Activated CD4-positive, alpha-beta T cell treated with anti-CD3 and anti-CD28 coated beads, Interleukin-2, amount 50 U/mL, for 16 hours (primary cell): Measurements from ENCODE around the gene CENPS.
"Not testable (repeated sequence)": the region's sequence is repeated elsewhere in the genome, so short reads cannot be mapped to it uniquely, and the experiment has no call there.

ENCODE experiments used
- DNase-seq: peaks from one replicate; pipeline ENCODE4 v3.0.0-alpha.2; 2020

The CENPS gene

DNA sequence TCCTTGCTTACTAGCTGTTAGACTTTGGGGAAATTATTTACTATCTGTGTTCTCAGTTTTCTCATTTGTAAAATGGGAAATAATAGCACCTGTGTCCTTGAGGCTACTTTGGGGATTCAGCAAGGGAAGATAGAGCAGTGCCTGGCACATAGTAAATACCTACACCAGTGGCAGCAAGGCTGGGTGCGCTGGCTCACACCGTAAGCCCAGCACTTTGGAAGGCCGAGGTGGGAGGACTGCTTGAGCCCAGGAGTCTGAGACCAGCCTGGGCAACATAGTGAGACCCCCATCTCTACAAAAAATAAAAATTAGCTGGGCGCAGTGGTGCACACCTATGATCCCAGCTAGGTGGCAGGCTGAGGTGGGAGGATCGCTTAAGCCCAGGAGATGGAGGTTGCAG lies 8.6 kb upstream of the CENPS start:
- no peak for DNase-seq

DNA sequence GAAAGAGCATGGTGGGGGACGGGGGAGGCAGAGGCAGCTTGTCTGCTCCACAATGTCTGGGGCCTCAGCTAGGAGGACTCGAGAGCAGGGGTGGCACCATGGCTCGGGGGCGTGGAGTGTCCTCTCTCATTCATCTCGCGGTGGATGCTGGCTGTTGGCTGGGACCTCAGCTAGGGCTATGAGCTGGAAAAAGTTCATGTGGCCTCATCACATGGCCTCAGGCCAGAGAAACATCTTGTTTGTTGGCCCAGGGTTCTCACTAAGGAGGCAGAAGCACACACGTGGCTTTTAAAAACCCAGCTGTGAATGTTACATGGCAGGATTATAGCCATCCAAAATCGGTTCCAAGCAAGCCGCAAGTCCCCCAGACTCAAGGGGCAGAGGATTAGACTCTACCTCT lies 6.2 kb upstream of the CENPS start:
- DNase-seq = no peak

DNA sequence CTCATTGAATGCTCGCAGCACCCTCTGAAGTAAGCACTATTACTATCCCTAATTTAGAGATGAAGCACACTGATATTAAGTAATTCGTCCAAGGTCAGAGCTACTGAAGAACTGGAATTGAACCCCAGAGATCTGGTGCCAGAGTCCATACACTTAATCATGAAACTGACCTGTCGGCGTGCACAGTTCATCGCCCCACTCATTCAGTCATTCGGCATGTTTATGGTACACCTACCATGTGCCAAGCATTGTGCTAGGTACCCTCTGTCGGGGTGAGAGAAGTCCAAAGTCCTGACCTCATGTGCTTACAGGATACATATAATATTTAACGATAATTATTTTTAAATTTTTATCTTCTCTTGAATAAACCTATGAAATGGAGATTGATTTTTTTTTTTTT lies 5.6 kb upstream of the CENPS start:
- DNase-seq = no peak

DNA sequence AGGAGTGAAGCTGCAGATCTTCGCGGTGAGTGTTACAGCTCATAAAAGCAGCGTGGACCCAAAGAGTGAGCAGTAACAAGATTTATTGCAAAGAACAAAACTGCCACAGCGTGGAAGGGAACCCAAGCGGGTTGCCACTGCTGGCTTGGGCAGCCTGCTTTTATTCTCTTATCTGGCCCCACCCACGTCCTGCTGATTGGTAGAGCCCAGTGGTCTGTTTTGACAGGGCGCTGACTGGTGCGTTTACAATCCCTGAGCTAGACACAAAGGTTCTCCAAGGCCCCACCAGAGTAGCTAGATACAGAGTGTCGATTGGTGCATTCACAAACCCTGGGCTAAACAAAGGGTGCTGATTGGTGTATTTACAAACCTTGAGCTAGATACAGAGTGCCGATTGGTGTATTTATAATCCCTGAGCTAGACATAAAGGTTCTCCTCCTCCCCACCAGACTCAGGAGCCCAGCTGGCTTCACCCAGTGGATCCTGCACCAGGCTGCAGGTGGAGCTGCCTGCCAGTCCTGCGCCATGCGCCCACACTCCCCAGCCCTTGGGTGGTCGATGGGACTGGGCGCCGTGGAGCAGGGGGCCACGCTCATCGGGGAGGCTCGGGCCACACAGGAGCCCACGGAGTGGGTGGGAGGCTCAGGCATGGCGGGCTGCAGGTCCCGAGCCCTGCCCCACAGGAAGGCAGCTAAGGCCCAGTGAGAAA lies 4.3 kb upstream of the CENPS start:
- DNase-seq = not testable (repeated sequence)

DNA sequence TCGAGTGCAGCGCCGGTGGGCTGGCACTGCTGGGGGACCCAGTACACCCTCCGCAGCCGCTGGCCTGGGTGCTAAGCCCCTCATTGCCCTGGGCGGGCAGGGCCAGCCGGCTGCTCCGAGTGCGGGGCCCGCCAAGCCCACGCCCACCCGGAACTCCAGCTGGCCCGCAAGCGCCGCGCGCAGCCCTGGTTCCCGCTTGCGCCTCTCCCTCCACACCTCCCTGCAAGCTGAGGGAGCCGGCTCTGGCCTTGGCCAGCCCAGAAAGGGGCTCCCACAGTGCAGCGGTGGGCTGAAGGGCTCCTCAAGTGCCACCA lies 3.7 kb upstream of the CENPS start:
- DNase-seq = not testable (repeated sequence)

DNA sequence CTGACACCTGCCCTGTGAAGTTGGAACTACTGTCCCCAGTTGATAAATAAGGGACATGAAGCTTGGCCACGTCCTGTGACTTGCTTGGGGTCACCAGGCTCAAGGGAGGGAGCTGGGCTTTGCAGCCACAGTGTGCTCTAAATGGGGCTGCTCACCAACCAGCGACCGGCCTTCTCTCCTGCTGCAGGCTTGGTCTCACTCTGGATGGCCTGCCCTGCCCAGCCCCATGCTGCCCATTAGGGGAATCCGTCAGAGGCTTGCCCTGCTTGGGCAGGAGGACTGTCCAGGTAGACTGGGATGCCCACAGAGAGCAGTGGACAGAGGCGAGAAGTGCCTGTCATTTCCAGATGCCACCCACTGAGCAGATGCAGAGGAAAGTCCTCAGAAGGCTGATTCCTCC lies 1.2 kb upstream of the CENPS start:
- no peak for DNase-seq

DNA sequence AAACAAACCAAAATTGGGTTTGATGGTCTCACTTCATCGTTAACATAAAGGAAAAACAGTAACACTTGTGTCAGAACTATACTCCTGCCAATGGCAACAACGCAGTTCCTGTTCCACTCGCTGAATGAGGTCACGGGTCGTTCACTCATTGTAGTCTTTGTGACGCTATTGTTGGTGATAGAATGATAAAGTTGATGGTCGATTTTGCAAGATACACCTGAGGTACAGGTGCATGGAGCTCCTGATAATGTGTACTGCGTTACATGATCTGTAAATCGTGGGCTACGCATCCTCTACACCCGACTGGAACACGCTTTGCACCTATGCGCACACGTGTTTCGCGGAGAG lies 391 bp upstream of the CENPS start:
- peak; percentile 43 for DNase-seq

DNA sequence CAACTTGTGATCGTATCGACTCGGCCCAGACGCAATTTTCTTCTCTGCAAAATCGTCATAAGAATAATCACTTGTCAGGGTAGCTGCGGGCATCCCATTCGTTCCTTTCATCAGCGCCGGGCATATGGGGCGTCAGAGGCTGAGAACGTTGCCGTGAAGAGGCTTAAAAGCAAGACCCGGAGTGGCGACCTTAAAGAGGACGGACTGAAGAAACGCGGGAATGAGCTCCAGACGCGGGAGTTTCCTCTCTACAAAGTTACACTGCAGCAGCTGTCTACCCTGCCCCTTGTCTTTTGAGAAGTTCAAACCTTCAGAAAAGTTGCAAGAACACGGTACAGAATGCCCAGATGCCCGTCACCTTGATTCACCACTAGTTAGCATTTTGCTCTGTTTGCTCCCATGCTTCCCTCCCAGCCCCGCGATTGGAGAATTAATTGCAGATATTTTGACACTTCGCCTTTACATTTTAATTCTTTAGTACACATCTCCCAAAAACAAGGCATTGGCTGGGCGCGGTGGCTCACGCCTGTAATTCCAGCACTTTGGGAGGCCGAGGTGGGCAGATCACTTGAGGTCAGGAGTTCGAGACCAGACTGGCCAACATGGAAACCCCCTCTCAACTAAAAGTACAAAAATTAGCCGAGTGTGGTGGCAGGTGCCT lies 967 bp downstream of the CENPS start:
- DNase-seq = peak; percentile 18

DNA sequence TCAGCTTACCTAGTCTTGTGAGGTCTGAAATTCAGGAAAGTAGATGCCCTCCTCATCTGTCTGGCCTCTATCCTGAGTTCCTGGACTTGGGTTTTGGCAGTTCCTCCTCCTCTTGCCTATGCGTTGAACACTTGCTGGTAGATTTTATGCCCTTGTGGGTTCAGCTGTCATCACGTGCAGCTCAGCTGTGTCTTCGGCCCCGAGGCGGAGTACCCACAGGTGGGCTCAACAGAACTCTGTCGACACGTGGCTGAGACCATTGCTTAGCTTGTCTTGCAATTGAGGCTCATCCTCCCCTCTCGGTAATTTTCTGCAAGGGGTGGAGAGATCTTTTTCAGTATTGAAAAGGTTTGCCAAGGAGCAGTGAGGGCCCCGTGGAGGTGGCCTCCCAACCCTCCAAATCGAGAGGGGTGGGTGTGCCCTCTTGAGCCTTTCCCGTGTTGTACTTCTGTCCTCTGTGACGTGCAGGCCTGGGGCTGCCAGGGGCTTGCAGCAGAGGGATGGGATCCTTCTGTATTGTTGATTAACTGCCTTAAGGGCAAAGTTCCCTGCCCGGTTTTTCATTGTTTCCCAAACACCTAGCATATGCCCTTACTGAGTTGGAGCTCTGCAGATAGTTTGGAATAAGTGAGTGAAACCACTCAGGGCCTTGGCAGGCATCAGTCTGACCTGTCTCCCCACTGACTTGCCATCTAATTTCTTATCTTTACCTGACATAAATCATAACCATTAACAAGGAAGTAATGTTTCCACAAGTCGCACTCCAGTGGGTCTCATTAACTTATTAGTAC lies 2.9 kb downstream of the CENPS start:
- no peak for DNase-seq

DNA sequence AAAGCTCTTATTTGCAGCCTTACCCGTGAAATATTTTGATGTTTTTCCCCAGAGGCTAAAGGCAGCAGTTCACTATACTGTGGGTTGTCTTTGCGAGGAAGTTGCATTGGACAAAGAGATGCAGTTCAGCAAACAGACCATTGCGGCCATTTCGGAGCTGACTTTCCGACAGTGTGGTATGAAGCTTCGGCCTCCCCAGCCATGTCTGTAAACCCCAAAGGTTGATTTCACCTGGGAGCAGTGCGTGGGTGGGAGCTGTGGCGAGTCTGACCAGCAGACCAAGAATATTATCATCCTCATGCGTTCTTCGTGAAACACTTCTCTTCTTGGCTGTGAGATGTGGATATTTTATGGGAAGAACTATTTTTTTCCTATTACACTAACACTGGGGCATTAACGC lies 3.6 kb downstream of the CENPS start:
- DNase-seq = no peak

DNA sequence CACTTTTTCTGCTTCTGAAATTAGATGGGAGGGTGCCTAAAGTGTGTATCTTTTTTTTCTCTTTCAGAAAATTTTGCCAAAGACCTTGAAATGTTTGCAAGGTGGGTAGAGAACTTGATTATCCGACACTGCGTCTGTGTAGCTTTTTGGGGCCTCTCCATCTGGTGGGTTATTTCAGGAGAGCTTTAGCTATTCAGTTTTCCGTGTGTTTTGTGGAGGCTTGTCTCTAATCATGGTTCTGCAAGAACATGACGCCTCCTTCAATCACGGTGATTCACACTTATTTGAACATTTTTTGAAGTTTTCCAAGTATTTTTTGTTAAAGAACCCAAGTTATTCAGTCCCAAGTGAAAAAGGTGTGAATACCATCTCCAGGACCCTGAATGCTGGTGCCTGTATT lies 4.4 kb downstream of the CENPS start:
- DNase-seq = no peak

DNA sequence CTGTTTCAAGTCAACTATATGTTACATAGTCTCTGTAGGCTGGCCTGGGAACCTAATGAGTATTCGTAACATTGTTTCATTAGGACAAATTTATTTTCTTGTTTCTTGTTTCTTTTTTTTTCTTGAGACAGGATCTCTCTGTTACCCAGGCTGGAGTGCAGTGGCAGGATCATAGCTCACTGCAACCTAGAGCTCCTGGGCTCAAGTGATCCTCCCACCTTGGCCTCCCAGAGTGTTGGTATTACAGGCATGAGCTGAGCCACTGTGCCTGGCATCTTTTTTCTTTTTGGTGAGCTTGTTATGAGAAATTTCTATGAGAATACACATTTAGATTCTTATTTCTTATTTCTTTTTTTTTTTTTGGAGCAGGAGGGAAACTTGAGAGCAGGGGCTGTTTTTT lies 6.8 kb downstream of the CENPS start:
- DNase-seq = no peak

DNA sequence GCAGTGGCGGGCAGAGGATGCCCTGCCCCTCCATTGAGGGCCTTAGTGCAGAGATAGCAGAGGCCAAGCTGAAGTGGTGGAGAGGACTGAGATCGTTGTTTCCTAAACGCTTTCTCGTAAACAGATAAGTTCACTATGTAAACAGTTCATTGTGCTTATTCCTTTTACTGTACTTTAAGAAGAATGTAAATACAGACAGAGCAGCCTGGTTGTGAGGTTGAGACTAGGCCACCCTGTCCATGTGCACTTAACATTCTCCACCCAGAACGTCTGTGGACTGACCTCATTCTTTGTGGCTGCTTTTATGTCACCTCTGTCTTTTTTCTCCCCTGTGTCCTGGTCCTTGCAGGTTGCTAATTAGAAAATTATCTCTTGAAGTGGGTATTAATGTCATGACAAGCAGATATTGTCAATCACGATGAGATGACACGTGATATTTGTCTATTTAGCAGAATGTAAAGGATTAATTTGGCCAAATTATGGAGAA lies 8.5 kb downstream of the CENPS start:
- no peak for DNase-seq

DNA sequence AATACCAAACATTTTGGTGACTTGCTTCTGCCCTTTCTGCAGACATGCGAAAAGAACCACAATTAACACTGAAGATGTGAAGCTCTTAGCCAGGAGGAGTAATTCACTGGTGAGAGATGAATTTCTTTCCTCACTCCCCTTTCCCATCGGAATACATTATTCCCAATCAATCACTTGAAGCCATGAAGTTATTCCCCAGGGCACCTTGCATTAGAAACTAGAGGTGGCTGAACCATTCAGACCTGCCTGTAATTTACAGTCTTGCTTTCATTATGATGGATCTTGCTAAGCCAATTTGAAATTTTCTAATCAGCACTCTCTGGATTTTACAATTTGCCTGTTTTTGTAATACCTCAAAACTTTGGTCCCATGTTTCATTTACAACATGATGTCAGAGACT lies 10.1 kb downstream of the CENPS start:
- DNase-seq = no peak

DNA sequence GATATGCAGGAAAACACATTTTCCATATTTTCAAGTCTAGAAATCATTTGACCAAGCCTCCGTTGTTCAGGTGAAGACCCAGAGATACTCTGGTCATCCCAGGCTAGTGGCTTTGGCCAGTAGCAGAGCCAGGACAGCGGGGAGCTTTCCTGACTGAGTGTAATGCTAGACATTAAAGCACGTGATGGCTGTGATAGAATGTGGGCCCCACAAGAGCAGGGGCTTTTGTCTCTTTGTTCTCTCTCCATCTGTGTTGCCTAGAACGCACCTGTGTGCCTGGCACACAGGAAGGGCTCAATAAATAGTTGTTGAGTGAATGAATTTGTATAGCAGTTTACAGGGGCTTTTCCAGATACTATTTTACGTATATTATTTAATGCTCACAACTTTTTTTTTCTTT lies 10.6 kb downstream of the CENPS start:
- DNase-seq = no peak

DNA sequence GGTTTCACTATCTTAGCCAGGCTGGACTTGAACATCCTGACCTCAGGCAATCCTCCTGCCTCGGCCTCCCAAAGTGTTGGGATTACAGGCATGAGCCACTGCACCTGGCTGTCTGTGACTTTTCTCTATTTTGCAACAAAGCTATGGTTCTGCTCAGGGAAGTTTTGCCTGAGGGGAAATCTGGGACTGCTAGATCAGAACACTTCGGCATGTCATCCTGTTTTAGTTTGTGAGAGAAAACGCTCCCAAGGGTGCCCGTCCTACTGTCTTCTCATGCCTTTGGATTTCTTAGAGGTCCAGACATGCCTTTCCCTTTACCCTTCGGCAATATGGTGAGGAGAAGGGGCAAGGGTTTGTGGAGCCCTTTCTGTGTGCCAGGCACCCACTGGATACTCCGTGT lies 14.0 kb downstream of the CENPS start:
- no peak for DNase-seq

DNA sequence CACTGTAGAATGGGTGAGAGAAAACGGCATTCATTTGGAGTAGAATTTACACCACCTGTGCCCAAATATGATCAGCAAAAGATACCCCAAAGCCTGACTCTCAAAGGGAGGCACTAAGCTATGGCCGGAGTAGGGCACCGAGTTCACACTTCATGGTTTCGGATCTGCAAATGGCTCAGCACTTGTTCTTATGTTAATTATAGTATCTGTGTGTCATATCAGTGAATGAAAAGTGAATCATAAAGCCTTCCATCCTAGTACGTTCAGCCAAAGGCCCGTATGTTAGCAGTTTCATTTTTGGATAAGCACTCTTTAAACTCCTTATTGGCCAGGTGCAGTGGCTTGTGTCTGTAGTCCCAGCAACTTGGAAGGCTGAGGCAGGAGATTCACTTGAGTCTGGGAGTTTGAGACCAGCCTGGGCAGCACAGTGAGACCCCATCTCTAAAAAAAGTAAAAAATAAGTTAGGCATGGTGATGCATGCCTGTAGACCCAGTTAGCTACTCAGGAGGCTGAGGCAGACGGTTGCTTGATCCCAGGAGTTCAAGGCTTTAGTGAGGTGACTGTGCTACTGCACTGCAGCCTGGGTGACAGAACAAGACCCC lies 14.7 kb downstream of the CENPS start:
- DNase-seq = peak; percentile 39

DNA sequence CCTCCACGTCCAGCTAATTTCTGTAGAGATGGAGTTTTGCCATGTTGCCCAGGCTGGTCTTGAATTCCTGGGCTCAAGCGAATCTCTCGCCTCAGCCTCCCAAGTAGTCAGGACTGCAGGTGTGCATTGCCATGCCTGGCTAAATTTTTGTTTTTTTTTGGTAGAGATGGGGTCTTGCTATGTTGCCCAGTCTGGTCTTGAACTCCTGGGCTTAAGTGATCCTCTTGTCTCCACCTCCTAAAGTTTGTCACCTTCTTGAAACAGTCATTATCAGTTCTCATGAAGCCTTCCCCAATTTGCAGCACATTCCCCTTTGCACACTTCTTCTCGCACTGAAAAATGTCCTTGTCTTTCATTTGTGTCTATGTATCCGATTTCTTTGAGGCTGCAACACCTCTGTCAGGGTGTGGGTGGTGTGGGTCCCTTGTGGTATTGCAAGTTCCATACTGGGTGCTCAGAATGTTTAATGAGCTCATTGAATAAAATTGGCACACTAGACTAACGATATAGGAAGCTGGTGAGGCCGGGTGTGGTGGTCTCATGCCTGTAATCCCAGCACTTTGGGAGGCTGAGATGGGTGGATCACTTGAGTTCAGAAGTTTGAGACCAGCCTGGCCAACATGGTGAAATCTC lies 16.7 kb downstream of the CENPS start:
- no peak for DNase-seq

DNA sequence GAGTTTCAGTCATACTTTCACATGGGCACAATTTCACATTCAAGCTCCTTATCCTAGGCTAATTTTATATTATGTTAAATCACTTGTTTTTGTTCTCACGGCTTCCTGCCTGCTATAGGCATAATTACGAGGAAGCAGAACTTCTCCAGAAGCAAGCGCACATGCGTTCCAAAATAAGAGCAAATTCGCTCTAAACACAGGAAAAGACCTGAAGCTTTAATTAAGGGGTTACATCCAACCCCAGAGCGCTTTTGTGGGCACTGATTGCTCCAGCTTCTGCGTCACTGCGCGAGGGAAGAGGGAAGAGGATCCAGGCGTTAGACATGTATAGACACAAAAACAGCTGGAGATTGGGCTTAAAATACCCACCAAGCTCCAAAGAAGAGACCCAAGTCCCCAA lies 19.5 kb downstream of the CENPS start, which contains the start of gene CORT:
CORT (plus strand) TSS at position 281 of the 400 bp plus-strand sequence. CDS start 193 bp downstream, outside the sequence.
- no peak for DNase-seq

DNA sequence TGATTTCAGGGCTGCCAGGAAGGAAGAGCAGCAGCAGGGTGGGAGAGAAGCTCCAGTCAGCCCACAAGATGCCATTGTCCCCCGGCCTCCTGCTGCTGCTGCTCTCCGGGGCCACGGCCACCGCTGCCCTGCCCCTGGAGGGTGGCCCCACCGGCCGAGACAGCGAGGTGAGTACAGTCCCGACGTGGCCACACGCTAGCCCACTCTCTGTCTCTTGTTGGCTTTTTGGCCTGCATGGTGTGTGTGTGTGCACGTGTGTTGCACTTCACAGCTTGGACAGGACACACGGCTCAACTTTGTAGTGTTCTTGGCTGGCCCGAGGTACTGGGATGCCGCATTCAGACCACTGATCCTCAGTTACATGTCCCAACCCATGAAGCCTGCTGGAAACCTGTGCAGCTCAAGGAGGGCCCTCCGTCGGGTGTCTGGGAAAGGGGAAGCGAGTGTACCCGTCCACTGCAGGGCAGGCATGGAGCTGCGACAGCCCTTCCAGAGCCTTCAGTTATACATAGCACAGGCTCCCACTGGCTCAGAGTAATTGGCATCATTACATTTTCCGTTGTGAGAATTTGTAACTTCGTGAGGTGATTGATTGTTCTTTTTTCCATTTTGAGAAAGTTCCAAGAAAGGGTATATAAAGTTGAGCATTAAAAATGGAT lies 20.1 kb downstream of the CENPS start:
- DNase-seq = no peak

DNA sequence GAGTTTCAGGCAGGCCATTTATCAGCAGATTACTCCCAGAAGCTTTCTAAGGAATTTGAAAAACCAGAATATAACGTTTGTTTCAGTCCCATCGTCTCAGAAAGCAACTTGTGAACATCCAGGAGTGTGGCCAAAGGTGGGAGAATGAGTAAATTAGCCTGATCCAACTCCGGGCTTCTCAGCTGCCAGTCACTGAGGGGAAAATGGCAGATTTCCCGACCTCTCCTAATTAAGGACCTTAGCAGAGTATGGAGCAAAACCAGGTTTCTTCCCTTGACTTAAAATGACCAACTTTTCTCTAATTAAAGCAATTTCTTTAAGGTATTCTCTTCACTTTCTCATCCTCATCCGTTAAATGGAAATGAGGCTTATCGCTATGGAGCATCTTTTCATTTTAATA lies 20.6 kb downstream of the CENPS start:
- DNase-seq = no peak

DNA sequence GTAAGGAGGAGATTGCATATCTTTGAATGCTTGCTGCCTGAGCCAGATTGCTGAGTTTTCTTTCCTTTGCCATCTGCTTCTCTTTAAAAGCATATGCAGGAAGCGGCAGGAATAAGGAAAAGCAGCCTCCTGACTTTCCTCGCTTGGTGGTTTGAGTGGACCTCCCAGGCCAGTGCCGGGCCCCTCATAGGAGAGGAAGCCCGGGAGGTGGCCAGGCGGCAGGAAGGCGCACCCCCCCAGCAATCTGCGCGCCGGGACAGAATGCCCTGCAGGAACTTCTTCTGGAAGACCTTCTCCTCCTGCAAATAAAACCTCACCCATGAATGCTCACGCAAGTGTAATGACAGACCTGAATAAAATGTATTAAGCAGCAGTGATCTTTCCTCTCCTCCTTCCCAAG lies 21.1 kb downstream of the CENPS start:
- no peak for DNase-seq

DNA sequence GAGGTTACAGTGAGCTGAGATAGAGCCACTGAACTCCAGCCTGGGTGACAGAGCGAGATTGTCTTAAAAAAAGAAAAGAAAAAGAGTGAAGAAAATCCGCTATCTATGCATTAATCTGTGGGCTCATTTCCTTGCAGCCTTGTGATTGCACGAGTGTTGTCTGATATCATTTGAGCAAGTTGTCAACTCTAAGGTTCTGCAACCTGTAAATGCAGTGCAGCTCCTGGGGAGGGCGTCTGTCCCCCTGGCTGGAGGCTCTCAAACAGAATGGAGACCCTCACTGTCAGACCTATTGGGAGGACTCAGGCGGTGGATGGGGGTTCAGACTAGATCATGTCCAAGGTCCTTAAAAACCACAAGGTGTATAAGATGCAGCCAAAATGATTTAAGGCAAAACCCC lies 25.8 kb downstream of the CENPS start:
- no peak for DNase-seq
